ENCODE results near the gene HES2. TPM values are rescaled to one million over a fixed set of nuclear protein-coding genes. Genes with fewer than 3 reads are reported as not detected.

HES2 gene, protein sequence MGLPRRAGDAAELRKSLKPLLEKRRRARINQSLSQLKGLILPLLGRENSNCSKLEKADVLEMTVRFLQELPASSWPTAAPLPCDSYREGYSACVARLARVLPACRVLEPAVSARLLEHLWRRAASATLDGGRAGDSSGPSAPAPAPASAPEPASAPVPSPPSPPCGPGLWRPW
- total RNA-seq: not detected

DNA sequence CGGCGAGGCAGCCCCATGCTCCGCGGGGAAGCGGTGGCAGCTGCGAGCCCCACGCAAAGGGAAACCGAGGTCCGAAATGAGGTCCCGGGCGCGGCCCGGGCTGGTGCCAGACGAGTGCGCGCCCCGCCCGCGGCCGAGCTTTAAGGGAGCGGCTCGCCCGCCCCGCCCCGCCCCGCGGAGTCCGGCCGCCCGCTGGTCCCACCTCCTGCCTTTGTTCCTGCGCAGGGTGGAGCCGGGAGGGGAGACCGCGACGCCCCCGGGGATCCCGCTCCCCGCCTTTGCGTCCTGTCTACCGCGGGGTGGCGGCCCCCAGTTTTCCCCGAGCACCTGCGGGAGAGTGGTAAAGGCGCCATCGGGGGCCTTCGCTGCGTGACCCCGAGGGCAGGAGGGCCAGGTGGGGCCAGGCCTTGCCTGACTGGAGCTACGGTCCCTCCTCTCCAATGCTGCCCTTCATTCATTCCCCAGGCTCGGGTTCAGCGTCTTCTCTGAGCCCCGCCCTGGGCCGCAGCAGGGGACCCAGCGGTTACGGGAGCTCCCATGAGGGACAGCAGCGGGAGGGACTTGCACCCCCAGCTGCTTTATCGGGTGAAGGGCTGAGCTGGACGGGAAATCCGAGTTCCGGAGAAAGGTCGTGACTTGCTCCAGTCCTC is at the start of gene HES2:
Gene HES2 (minus strand): TSS at position 116 of the 650 bp plus-strand sequence. CDS start 99 bp downstream, at position 17.

DNA sequence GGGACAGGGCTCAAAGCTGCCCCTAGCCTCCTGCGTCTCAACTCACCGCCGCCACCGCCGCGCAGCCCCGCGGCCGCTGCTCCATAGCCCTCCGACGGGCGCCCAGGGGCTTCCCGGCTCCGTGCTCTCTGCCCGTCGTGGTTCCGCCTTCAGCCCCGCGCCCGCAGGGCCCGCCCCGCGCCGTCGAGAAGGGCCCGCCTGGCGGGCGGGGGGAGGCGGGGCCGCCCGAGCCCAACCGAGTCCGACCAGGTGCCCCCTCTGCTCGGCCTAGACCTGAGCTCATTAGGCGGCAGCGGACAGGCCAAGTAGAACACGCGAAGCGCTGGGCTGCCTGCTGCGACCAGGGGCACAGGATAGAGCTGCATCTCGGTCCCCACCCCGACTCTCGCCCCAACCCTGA is 46.3 kb upstream of the HES2 start, which contains the start of gene TNFRSF25:
Gene TNFRSF25 (minus strand): TSS at position 151 of the 400 bp plus-strand sequence. CDS start 66 bp downstream, at position 85.

DNA sequence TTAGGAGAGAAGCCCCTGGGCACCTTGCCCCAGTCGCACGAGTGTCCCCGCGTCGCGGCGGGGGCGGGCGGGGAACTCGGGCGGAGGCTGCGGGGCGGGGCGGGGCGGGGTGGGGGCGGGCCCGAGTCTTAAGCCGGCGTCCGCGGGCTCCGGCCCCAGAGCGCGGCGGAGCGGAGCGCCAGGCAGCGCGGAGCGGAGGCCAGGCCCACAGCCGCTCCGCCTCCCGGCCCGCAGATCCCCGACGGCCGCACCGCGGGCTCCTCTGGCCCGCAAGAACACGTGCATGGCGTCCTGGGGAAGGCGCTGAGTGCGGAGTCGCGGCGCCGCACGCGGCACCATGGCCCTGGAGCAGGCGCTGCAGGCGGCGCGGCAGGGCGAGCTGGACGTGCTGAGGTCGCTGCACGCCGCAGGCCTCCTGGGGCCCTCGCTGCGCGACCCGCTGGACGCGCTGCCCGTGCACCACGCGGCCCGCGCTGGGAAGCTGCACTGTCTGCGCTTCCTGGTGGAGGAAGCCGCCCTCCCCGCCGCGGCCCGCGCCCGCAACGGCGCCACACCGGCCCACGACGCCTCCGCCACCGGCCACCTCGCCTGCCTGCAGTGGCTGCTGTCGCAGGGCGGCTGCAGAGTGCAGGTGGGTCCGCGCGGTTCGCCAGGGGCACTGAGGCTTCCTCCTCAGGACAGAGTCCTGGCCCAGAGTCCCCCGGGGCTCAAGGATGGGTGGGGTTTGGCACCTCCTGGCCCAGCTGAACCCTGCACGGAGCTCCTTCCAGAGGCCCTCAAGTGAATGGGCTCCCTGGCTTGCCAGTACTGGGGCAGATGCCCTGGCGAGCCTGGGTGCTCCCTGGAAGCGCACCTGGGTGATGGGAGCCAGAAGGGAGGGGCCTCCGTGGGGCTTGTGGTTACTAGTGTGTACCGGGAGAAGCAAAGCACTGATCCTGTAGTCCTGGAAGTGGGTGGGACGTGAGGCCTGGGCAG is 5.2 kb upstream of the HES2 start, which contains the start of gene ESPN:
Gene ESPN (plus strand): TSS at position 158 of the 975 bp plus-strand sequence. CDS start 180 bp downstream, at position 338.

DNA sequence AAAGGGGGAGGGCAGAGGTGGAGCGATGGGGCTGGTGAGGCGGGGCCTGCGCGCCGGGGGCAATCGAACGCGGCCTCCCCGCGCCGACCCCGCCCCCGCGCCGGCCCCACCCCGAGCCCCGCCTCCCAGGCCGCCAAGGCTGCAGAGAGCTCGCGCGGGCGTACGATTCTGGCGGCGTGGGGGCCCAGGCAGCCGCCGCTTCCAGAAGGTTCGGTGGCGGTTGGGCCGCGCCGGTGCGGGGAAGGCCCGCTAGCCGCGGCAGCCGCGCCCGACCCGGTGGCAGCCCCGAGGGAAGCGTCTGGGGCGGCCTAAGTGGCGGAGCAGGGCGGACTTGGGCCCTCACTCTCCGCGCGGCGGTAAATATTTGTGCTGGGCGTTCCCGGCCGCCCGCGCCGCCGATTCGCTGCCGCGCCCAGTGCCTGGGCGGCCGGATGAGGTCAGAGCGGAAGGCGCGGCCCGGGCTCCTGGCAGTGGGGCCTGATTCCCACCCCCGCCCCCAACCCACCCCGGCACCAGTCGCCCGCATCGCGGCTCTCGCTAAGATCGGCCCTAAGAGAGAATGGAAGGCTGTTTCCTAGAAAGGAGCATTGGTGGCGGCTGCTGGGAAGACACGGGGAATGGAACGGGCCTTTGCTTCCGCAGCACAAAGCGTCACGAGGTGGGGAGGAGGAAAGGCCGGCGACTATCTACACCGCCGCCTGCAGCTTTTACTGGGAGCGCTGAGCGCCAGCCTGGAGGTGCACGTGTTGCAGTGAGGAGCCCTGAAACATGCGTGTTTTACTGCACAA is 26.1 kb downstream of the HES2 start, which contains the start of gene ACOT7:
Gene ACOT7 (minus strand): TSS at position 368 of the 788 bp plus-strand sequence. CDS start 368 bp downstream, outside the sequence.

Small RNA genes lying within 50 kb of the gene (small RNA-seq; reads per million reads assigned to genes)
- gene MIR4252: not detected

Other genes starting within 250 kb of the HES2 start
- gene CHD5, start 239.6 kb downstream of the HES2 start, total RNA-seq: 64.1 TPM
- gene RPL22, start 220.3 kb downstream of the HES2 start, total RNA-seq: 236 TPM
- gene RNF207, start 213.8 kb downstream of the HES2 start, total RNA-seq: 6.7 TPM
- 34.4 TPM for gene ICMT, start 184.0 kb downstream of the HES2 start, total RNA-seq
- not detected for gene HES3, start 175.7 kb downstream of the HES2 start, total RNA-seq
- 33.2 TPM for gene GPR153, start 158.8 kb downstream of the HES2 start, total RNA-seq
- 77.7 TPM for gene ACOT7, start 26.2 kb downstream of the HES2 start, total RNA-seq
- gene ESPN, start 4.9 kb upstream of the HES2 start, total RNA-seq: 0.92 TPM
- 11.8 TPM for gene TNFRSF25, start 46.3 kb upstream of the HES2 start, total RNA-seq
- 23.1 TPM for gene PLEKHG5, start 71.7 kb upstream of the HES2 start, total RNA-seq
- 33.7 TPM for gene NOL9, start 134.6 kb upstream of the HES2 start, total RNA-seq
- gene TAS1R1, start 135.4 kb upstream of the HES2 start, total RNA-seq: not detected
- 15.5 TPM for gene ZBTB48, start 160.1 kb upstream of the HES2 start, total RNA-seq
- 9.9 TPM for gene KLHL21, start 182.9 kb upstream of the HES2 start, total RNA-seq
- gene PHF13, start 193.8 kb upstream of the HES2 start, total RNA-seq: 15.0 TPM
- gene THAP3, start 204.9 kb upstream of the HES2 start, total RNA-seq: 20.1 TPM